ENCODE measurements around the gene MED16.
"Not testable (repeated sequence)": the region's sequence is repeated elsewhere in the genome, so short reads cannot be mapped to it uniquely, and the experiment has no call there.

Gene MED16

GRCh38 chr19:888581-889385 is 4.2 kb downstream of the MED16 start:
- DNase-seq (ENCODE audit: low read depth, low spot score) = no peak

GRCh38 chr19:887599-887998 is 5.4 kb downstream of the MED16 start:
- no peak for DNase-seq (ENCODE audit: low read depth, low spot score)

DNA sequence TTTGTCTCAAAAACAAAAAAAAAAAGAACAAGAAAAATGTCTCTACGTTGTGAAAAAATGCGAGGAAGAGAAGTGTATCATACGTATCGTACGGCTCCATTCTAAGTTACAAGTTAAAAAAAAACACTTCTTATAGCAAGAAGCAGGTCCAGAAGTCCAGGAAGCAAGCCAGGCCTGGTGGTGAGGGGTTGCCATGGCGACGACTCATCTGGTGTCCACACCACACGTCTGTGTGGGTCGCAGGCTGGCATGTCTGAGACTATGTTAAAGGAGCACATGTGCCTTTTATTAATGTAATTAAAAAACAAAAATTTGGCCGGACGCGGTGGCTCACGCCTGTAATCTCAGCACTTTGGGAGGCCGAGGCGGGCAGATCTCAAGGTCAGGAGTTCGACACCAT is 5.9 kb downstream of the MED16 start:
- DNase-seq (ENCODE audit: low read depth, low spot score) = peak; percentile 62

GRCh38 chr19:885536-886224 is 7.3 kb downstream of the MED16 start:
- no peak for DNase-seq (ENCODE audit: low read depth, low spot score)

DNA sequence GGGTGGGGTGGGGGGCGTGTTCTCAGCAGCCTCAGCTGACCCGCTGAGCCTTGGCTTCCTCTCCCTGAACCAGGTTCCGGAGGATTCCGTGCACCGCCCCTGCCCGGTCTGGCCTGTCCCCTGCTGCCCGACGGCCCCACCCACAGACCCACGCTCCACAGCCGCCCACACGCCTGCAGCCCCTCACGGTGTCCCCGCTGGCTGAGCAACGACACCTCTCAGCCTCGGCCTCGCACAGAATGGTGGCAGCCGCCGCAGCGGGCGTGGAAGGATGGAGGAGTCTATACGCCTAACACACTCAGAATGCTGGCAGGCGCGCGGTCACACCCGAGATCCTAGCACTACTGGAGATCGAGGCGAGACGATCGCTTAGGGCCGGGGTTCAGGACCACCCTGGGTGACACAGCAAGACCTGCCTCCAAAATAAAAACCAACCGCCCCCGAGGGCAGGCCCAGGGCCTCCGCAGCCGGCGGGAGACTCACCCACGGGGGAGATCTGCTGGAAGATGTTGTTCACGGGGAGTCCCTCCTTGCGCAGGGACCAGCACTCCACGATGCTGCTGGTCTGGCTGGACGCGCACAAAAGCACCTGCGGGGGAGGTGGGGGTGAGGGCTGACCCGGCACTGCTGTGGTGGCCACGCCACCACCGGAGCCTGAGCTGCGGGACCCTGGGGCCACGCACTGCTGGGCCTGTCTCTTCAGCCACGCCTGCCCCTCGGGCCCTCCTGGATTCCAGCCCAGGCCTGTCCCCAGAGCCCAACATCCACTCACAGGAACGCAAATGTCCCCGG is 8.4 kb downstream of the MED16 start:
- peak; percentile 45 for DNase-seq (ENCODE audit: low read depth, low spot score)

GRCh38 chr19:883661-884211 is 9.3 kb downstream of the MED16 start:
- peak; percentile 91 for DNase-seq (ENCODE audit: low read depth, low spot score)

DNA sequence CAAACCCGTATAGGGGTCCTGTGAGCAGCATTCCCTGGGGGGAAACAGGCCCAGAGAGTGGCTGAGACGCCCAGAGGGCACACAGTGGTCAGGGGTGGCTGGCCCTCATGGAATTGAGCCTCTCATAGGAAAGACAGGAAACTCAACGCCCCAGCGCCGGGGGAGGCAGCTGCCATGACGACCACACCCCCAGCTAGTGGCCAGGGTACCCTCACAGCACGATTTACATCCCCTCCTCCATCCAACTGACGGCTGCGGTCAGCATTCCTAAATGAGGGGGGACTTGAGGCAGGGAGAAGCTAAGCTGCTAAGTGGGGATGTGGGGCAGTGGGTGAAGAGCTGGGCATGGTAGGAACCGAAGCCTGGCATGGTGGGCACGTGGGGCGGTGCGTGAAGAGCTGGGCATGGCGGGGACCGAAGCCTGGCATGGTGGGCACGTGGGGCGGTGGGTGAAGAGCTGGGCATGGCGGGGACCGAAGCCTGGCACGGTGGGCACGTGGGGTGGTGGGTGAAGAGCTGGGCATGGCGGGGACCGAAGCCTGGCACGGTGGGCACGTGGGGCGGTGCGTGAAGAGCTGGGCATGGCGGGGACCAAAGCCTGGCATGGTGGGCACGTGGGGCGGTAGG is 10.0 kb downstream of the MED16 start:
- DNase-seq (ENCODE audit: low read depth, low spot score) = no peak

GRCh38 chr19:881385-882071 is 11.5 kb downstream of the MED16 start:
- DNase-seq (ENCODE audit: low read depth, low spot score) = no peak

DNA sequence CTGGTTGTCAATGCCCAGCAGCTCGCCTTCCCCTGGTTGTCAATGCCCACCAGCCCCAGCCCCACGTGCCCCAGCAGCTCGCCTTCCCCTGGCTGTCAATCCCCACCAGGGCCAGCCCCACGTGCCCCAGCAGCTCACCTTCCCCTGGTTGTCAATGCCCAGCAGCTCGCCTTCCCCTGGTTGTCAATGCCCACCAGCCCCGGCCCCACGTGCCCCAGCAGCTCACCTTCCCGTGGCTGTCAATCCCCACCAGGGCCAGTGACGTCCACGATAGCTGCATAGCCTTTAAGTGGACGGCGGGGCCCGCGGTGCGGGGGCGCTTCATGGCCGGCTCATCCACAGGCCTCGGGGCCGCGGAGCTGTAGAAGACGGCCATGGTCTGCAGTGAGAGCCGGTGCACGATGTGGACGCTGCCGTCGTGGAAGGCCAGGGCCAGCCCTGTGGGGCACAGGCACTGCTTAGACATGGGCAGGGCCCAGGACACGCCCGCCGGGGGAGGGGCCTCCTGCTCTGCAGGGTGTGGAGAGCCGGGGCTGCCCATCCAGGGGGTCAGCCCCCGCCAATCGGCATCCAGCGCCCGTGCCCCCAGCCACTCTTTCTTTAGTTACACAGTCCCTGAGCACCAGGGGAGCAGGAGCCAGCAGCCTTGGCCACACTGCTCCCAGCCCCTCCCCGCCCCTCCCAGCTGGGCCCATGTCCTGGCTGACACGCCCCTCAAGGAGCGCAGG is 13.1 kb downstream of the MED16 start:
- DNase-seq (ENCODE audit: low read depth, low spot score) = no peak

GRCh38 chr19:878751-879561 is 14.0 kb downstream of the MED16 start:
- not testable (repeated sequence) for DNase-seq (ENCODE audit: low read depth, low spot score)

GRCh38 chr19:877992-878660 is 14.9 kb downstream of the MED16 start:
- not testable (repeated sequence) for DNase-seq (ENCODE audit: low read depth, low spot score)

DNA sequence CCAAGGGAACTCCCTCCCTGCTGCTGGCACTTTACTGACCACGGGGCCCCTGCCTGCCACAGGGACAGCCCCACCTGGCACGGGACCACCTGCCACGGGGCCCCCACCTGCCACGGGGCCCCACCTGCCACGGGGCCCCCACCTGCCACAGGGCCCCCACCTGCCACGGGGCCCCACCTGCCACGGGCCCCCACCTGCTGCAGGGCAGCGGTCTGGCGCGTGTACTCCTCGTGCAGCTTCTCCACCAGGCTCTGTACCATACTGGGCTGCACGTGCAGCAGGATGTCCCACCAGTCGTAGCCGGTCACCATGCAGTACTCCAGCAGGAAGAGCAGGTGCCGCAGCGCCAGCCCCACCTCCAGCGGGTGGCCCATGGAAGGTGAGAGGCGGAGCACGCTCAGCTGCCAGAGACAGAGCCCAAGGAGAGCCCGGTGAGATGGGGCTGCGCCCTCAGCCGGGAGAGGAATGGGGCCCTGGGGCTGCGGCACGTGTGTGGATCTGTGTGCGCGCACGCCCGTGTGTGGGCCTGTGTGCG is 16.1 kb downstream of the MED16 start:
- no peak for DNase-seq (ENCODE audit: low read depth, low spot score)

DNA sequence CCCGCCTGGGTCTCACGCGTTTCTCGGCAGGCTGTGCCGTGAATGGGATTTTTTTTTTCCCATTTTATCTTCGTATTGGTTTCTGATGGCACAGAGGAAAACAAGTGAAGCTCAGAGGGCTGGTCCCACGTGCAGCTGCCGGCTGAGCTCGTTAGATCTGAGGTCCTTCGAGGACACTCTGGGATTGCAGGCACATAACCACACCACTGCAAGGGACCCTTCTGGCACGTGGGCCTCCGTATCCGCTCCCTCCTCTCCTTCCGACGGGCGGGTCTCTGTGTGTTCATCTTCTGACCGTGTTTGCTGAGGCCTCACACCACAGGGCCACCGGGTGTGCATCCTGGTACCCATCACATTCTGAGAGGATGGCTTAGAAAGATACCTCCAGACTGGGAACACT is 16.9 kb downstream of the MED16 start:
- no peak for DNase-seq (ENCODE audit: low read depth, low spot score)

- DNase-seq (ENCODE audit: low read depth, low spot score) = no peak
Observed at GRCh38 chr19:875265-875879, 17.6 kb downstream of the MED16 start.

DNA sequence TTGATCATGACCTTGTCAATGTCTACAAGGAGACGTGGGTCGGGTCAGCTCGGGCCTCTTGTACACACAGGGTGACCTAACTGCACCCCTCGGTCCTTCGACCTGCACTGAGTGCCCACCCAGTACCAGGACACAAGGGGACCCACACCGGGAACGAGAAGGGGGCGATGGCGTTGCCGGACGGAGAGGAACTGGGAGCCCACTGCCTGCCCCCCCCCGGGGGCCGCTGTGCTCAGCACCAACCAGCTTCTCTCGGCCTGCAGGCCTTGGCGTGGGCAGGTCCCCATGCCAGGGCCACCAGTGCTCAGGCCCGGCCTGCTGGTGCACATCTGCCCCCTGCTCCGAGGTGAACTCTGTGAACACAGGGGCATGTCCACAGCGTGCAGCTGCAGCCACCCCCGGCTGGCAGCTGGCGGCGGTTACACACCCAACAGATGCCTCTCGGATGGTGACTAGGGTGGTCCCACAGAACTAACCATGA is 19.4 kb downstream of the MED16 start:
- no peak for DNase-seq (ENCODE audit: low read depth, low spot score)

DNA sequence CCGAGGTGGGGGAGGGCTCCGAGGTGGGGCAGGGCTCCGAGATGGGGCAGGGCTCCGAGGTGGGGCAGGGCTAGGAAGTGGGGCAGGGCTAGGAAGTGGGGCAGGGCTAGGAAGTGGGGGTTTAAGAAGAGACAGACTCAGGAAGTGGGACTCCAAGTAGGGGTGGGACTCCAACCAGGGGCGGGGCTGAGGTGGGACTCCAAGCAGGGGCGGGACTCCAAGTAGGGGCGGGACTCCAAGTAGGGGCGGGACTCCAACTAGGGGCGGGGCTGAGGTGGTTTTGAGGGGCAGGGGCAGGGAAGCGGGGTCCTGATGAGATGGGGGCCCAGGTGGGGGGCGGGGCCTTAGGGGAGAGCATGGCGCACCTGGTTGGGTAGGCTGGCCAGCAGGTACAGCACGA is 19.9 kb downstream of the MED16 start:
- no peak for DNase-seq (ENCODE audit: low read depth, low spot score)

- peak; percentile 94 for DNase-seq (ENCODE audit: low read depth, low spot score)
Observed at GRCh38 chr19:872266-872951, 20.6 kb downstream of the MED16 start.
